Measurements from ENCODE around the gene C19orf85.
A peak's percentile ranks its signal among the peaks of the same experiment; 100 is the strongest.

DNA sequence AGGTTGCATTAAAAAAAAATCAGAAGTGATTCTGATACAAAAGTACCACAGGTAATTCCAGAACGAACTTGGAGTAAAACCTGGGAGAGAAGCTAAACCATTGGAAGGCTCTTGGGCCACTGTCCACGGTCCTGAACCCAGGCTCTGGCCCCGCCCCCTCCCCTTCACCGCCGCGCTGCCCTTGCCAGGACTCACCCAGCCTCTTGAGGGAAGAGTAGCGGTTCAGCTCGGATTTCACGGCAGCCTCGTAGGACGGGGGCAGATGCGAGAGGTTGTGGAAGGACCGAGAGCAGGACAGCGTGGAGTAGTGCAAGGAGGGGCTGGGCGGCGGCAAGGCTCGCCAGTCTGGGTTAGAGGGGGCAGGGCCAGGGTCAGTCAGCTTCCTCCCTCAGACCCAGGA lies 27.1 kb downstream of the C19orf85 start:
- TF ChIP-seq, protein P1, sequence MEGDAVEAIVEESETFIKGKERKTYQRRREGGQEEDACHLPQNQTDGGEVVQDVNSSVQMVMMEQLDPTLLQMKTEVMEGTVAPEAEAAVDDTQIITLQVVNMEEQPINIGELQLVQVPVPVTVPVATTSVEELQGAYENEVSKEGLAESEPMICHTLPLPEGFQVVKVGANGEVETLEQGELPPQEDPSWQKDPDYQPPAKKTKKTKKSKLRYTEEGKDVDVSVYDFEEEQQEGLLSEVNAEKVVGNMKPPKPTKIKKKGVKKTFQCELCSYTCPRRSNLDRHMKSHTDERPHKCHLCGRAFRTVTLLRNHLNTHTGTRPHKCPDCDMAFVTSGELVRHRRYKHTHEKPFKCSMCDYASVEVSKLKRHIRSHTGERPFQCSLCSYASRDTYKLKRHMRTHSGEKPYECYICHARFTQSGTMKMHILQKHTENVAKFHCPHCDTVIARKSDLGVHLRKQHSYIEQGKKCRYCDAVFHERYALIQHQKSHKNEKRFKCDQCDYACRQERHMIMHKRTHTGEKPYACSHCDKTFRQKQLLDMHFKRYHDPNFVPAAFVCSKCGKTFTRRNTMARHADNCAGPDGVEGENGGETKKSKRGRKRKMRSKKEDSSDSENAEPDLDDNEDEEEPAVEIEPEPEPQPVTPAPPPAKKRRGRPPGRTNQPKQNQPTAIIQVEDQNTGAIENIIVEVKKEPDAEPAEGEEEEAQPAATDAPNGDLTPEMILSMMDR (IDR thresholded peaks at IDR 0.05; ENCODE audit: insufficient read depth, low read length) = no peak
- TF ChIP-seq POLR2AphosphoS5 (IDR thresholded peaks at IDR 0.05; ENCODE audit: low read depth) = no peak
- TF ChIP-seq GABPA (IDR thresholded peaks at IDR 0.05; ENCODE audit: low read depth) = no peak
- TF ChIP-seq, protein P2, sequence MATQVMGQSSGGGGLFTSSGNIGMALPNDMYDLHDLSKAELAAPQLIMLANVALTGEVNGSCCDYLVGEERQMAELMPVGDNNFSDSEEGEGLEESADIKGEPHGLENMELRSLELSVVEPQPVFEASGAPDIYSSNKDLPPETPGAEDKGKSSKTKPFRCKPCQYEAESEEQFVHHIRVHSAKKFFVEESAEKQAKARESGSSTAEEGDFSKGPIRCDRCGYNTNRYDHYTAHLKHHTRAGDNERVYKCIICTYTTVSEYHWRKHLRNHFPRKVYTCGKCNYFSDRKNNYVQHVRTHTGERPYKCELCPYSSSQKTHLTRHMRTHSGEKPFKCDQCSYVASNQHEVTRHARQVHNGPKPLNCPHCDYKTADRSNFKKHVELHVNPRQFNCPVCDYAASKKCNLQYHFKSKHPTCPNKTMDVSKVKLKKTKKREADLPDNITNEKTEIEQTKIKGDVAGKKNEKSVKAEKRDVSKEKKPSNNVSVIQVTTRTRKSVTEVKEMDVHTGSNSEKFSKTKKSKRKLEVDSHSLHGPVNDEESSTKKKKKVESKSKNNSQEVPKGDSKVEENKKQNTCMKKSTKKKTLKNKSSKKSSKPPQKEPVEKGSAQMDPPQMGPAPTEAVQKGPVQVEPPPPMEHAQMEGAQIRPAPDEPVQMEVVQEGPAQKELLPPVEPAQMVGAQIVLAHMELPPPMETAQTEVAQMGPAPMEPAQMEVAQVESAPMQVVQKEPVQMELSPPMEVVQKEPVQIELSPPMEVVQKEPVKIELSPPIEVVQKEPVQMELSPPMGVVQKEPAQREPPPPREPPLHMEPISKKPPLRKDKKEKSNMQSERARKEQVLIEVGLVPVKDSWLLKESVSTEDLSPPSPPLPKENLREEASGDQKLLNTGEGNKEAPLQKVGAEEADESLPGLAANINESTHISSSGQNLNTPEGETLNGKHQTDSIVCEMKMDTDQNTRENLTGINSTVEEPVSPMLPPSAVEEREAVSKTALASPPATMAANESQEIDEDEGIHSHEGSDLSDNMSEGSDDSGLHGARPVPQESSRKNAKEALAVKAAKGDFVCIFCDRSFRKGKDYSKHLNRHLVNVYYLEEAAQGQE (IDR thresholded peaks at IDR 0.05; ENCODE audit: insufficient replicate concordance, low read depth) = peak; percentile 98
- no peak for TF ChIP-seq SPI1 (IDR thresholded peaks at IDR 0.05; ENCODE audit: borderline replicate concordance, low read depth)
